Stimulated activated CD4-positive, alpha-beta T cell treated with anti-CD3 and anti-CD28 coated beads, Interleukin-1b, Interleukin-23, amount 100 ng/mL, for 24 hours (primary cell): ENCODE results near the gene DRAXIN.

Experiments used
- DNase-seq, 4 experiments: peaks; one replicate each; pipeline ENCODE4 v3.0.0-alpha.2; 2020; ENCODE audit warnings: low read depth in 4 of 4, low spot score in 1 of 4

DRAXIN gene

DNA sequence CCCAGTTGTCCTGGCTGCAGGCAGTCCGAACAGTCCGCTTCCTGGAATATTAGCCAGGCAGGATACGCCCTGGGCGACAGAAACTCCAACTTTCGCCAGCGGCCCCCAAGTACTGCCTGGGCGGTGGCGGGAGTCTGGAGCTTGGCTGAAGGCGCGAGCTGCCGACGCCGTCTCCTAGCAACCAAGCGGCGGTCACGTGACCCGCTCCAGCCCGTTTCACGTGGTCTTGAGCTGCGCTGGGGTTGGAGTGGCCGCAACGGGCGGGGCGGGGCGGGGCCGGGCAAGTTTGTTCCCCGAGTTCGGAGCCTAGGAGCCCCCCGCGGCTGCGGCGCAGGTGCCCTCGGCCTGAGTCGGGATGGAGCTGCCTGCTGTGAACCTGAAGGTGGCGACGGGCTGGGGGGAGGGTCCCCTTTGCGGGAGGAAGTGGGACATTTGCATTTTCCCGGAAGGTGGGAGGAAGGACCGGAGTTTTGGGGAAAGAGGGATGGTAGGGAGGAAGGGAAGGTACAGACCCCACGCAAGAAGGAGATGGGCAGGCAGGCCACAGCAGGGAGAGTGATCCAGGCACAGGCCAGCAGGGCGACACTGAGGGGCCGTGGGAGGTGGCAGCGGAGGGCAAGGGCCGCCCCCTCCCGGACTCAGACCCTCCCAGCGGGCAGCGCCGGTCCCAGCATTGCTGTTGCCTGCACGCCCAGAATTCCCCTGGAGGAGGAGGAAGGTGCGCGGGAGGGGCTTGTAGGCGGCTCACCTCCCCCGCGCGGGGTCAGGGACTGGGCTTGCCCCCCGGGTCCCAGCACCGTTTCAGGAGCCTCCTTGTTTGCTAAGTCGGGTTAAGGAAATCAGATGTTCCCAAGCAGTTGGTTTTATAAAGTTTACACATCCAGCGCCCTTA lies 44.6 kb downstream of the DRAXIN start, which contains the start of gene AGTRAP:
Gene AGTRAP, plus strand, starts transcription at position 283 of the 892 bp plus-strand sequence. Its CDS starts 73 bp downstream, at position 356.
- peak; percentile 61 to 88 (median 78) for DNase-seq

GRCh38 chr1:11736746-11737639 lies 45.5 kb downstream of the DRAXIN start:
- no peak for DNase-seq

DNA sequence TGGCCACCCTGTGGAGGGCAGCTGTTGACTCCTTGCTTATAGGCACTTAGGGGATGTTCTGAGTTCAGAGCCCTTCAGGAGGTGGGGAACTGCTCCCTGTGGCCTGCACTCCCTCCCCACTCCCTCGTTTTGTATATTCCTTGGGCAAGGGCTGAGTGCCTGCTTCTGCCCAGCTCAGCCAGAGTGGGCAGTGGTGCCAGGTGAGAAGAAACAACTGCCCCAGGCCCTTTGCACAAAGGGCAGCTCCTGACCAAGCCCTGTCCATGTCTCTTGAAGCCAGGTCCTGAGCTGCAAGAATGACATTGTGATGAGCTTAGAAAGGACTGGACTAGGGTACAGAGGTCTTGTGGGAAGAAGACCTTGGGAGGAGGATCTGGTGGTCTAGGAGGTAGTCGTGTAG lies 46.6 kb downstream of the DRAXIN start:
- DNase-seq, result no peak

- DNase-seq, result no peak
These were observed 47.3 kb downstream of the DRAXIN start for GRCh38 chr1:11738783-11739182.

GRCh38 chr1:11740258-11741192 lies 49.0 kb downstream of the DRAXIN start:
- DNase-seq, result no peak

DNA sequence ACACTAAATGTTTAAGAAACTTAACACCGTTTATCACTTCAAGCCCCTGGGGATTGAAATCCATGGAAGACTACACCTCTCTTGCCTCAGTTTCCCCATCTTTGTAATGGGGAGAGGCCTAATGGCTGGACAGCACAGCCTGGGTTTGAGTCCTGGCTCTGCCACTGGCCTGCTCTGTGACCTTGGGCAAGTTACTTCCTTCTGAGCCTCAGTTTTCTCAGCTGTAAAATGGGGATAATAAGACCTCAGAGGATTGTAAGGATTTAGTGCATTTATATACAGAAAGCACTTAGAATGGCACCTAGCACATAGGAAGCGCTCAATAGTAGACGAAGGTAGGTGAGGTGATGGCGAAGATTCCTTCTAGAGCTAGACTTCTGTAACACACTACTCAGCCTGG lies 50.0 kb downstream of the DRAXIN start:
- no peak for DNase-seq

GRCh38 chr1:11741919-11742558 lies 50.5 kb downstream of the DRAXIN start:
- no peak for DNase-seq

DNA sequence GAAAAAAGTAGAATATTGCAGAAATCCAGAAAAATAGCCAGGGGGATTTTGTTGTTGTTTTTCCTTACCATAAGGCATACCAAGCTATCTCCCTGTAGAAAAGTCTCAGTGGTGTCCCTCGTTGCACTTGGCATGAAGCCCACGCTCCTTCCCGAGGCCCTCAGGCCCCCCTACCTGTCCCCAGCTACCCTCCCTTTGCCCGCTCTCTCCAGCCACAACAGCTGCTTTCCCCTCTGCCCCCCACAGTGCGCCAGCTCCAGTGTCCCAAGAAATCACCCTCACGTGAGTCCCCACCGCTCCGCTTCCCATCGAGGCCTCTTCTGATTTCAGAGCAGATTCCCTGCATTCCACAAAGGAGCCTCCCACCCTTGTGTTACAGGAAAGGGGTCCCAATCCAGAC lies 52.8 kb downstream of the DRAXIN start:
- DNase-seq, result no peak

GRCh38 chr1:11746092-11746491 lies 54.6 kb downstream of the DRAXIN start:
- DNase-seq, result no peak

DNA sequence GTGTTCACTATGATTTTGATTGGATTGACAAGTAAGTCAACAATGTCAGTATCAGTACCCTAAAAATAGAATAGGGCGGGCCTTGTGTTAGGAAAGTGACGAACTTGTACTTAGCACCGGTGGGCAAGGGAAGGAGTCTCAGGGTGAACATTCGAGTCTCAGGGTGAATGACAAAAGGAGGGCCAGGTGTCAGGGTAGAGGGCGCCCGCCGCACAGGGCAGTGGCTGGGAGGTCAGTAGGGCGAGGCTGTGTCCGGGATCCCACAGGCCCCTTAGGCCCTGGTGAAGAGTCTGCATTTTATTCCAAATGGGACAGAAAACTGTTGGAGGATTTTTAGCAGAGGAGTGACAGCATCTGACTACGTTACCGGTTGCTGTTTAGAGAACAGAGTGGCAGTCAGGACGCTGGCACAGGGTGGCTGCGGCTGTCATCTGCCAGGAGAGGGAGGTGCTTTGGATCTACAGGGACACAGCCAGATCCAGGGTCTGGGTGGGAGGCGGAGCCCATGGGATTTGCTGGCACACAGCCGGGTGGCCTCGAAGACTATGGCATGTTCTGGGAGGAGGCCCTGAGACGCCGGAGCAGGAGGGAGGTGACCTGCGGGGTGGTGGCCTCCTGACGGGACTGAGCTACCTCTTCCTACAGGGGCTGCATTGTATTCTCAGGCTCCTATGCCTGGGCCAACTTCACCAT lies 55.4 kb downstream of the DRAXIN start:
- no peak for DNase-seq

DNA sequence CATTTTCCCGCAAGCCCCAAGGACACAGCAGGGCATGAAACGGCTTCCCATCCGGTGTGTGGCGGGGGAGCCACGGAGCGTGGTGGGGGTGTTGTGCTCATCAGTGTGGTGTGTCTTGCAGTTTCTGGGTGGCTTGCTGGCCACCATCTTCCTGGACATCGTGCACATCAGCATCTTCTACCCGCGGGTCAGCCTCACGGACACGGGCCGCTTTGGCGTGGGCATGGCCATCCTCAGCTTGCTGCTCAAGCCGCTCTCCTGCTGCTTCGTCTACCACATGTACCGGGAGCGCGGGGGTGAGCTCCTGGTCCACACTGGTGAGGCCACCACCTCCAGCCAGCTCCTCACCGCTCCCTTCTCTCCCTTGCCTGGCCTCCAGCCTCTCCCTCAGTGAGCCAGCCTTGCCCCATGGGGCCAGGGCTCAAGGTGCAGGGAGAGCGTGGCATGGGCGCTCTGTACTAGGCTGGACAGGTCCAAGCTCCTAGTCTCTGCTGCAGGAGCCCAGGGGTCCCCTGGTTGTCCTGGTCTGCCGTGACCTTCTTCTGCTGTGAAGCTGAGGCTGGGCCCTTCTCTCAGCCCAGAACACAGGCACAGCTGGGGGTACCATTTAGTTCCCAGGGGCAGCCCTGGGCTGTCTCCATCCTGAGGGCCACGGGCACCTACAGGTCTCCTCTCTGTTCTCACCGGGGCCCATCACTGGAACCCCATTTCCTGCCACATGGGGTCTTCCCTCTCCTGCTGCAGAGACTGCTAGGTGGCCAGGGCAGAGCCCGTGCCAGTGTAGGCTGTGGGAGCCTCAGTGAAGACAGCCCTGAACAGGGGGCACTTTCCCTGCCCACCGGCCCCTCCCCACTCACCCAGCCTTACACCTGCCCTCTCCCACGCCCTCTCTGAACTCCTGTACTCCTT lies 57.0 kb downstream of the DRAXIN start:
- DNase-seq, result no peak

GRCh38 chr1:11749203-11749689 lies 57.7 kb downstream of the DRAXIN start:
- peak in 1 of 4 experiments; percentile 46 for DNase-seq

DNA sequence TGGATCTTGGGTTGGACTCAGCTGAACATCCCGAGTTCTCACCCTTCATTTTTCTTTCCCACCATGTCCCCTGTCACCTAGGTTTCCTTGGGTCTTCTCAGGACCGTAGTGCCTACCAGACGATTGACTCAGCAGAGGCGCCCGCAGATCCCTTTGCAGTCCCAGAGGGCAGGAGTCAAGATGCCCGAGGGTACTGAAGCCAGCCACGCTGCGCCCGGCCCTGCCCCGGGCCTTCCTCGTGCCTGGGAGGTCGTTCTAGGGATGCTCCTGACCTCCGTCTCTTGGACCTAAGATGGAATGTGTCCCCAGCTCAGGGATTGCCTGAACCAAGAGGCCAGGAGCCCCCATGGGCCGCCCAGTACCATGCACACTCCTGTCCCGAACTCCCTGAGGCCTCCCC lies 58.5 kb downstream of the DRAXIN start:
- no peak for DNase-seq

DNA sequence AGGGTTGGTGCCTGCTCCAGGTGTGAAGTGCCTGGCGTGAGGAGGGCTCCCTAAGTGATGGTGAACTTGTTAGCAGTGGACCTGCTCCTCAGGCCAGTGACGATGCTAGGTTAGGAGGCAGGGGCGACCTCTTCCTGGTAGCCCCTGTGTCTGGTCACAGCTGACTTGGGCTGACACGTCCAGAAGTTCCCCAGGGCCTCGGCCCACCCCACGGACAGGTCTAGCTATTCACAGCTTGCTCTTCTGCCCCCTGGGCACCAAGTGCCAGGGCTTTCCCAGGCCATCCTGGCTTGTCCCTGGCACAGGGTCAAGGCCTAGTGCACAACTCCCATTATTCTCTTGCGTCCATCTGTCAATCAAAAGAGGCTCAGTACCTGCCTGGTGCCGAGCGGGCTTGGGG lies 59.6 kb downstream of the DRAXIN start:
- no peak for DNase-seq

- no peak for DNase-seq
These were observed 61.0 kb downstream of the DRAXIN start for GRCh38 chr1:11752359-11753088.

- no peak for DNase-seq
These were observed 62.2 kb downstream of the DRAXIN start for GRCh38 chr1:11753555-11754208.

DNA sequence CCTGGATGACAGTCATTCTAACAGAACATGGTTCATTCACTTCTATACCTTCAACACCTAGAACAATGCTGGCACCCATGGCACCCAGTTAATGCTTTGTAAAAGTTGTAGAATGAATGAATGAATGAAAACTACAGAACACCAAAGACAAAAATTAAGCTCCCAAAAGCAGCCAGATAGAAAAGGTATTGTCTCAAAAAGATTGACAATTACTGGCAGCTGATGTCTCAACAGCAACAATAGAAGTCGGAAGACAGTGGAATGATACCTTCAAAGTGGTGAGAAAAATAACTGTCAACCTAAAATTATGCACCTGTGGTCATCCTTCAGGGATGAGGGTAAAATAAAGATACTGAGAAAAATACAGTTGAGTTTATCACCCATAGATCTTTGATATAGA lies 65.5 kb downstream of the DRAXIN start:
- no peak for DNase-seq
